ENCODE results near the gene GNMT.

DNA sequence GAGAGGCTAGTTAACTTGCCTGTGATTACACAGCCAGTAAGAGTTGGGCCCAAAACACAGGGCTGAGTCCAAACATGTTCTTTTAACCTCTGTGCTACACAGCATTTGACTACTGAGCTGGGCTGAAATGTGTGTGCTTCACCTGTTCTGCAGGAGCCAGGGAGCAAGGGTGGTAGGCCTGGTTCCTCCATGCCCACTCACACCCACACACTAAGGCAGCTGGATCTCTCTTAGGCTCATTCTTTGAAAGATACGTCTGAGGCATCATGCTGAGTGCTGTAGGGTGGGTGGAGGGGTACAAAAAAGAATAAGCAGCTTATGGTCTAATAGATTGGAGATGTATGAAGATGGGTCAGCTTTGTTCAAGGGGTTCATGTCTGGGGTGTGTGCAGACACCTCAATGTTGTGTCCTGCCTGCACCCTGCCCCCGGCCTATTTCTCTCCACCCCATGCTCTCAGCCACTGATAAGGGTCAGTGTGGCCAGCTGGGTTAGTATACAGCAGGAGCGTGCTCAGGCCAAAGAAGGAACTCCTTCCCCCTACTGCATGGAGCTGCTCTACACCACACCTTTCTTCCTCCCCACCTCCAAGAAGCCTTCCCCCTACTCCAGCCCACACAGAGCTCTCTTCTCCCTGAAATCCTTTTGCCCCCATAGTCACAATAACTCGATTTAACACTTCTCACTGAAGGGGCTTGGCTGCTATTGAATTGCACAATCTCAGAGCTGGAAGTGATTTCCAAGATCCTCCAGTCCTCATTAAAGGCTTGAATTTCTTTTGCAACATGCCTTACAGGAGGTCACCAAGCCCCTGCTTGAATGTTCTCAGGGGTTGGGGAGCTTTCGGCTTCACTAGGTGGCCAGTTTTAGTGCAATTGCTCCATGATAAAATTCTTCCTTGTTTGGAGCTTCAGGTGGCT is 27.2 kb downstream of the GNMT start:
- TF ChIP-seq, protein P1, sequence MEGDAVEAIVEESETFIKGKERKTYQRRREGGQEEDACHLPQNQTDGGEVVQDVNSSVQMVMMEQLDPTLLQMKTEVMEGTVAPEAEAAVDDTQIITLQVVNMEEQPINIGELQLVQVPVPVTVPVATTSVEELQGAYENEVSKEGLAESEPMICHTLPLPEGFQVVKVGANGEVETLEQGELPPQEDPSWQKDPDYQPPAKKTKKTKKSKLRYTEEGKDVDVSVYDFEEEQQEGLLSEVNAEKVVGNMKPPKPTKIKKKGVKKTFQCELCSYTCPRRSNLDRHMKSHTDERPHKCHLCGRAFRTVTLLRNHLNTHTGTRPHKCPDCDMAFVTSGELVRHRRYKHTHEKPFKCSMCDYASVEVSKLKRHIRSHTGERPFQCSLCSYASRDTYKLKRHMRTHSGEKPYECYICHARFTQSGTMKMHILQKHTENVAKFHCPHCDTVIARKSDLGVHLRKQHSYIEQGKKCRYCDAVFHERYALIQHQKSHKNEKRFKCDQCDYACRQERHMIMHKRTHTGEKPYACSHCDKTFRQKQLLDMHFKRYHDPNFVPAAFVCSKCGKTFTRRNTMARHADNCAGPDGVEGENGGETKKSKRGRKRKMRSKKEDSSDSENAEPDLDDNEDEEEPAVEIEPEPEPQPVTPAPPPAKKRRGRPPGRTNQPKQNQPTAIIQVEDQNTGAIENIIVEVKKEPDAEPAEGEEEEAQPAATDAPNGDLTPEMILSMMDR (IDR thresholded peaks at IDR 0.05): no peak
- TF ChIP-seq EP300 (IDR thresholded peaks at IDR 0.05) (no peak), POLR2A (IDR thresholded peaks at IDR 0.05) (no peak)
